LNCaP clone FGC (cell line): ENCODE data around the gene GPX2.

Experiments
- DNase-seq: peaks from one replicate; pipeline ENCODE4 v3.0.0-alpha.2; 2011; ENCODE audit warnings: low read depth
- H3K4me3 ChIP-seq: 2 replicates; pipeline ENCODE4 v1.5.1; 2011; ENCODE audit warnings: mild to moderate bottlenecking, low read depth, low read length, control low read depth
- CTCF ChIP-seq: IDR thresholded peaks from 2 replicates; pipeline ENCODE4 v1.5.1; 2012; ENCODE audit warnings: mild to moderate bottlenecking; ENCODE audit not compliant: control insufficient read depth, insufficient read depth; ENCODE audit errors: extremely low read depth

The GPX2 gene

GRCh38 chr14:64942531-64943111, at the start of gene GPX2:
Gene GPX2 (minus strand): TSS chr14:64942745. CDS start chr14:64942726, 19 bp downstream.
- no peak for TF ChIP-seq CTCF
- no peak for DNase-seq
- no peak within 1 kb of the TSS for H3K4me3 ChIP-seq

- no peak overlapping the region for H3K4me3 ChIP-seq
- DNase-seq, result no peak
- TF ChIP-seq CTCF, result no peak
These were observed 48.4 kb upstream of the GPX2 start for GRCh38 chr14:64990939-64991338.

GRCh38 chr14:64990296-64990695, 47.8 kb upstream of the GPX2 start:
- no peak overlapping the region for H3K4me3 ChIP-seq
- DNase-seq, result no peak
- TF ChIP-seq CTCF, result no peak

- peak overlapping the region; percentile 88 for H3K4me3 ChIP-seq
- no peak for TF ChIP-seq CTCF
- DNase-seq, result no peak
These were observed 44.9 kb upstream of the GPX2 start for GRCh38 chr14:64987438-64987767.

- TF ChIP-seq CTCF, result peak; percentile 94
- H3K4me3 ChIP-seq, result peak within 1 kb of the TSS; percentile 88
- DNase-seq, result peak; percentile 90
These were observed 44.3 kb upstream of the GPX2 start, which contains the start of gene FNTB for GRCh38 chr14:64986648-64987437. Gene FNTB (plus strand): TSS chr14:64986895. CDS start chr14:64986954, 59 bp downstream.

GRCh38 chr14:64983439-64984310, 41.1 kb upstream of the GPX2 start:
- H3K4me3 ChIP-seq, result peak overlapping the region; percentile 28

More at GRCh38 chr14:64983439-64984310, 41.1 kb upstream of the GPX2 start:
- DNase-seq, result no peak
- TF ChIP-seq CTCF, result peak; percentile 68
